Memory B cell (primary cell): Measurements from ENCODE around the gene TFEB.
"Not testable (repeated sequence)": the region's sequence is repeated elsewhere in the genome, so short reads cannot be mapped to it uniquely, and the experiment has no call there.

Experiments
- ATAC-seq: fragments of 150-1000 bp; cut with Tn5 transposase; 2 replicates; pipeline ENCODE4 v1.10.0; 2021; ENCODE audit warnings: low read depth, mild to moderate bottlenecking, moderate library complexity
- DNase-seq, 2 donors: peaks; one replicate each; pipeline ENCODE4 v3.0.0; 2022; ENCODE audit warnings: low spot score in 2 of 2
- H3K27ac Mint-ChIP-seq: one replicate; pipeline ENCODE4 v1.8.0; 2022; ENCODE audit warnings: mild to moderate bottlenecking, moderate library complexity, mixed read lengths
- H3K27me3 Mint-ChIP-seq: one replicate; pipeline ENCODE4 v1.8.0; 2022; ENCODE audit warnings: mixed read lengths
- H3K36me3 Mint-ChIP-seq: one replicate; pipeline ENCODE4 v1.8.0; 2022; ENCODE audit warnings: mild to moderate bottlenecking, mixed read lengths
- H3K4me1 Mint-ChIP-seq: one replicate; pipeline ENCODE4 v1.8.0; 2022; ENCODE audit warnings: mixed read lengths
- H3K4me3 Mint-ChIP-seq: one replicate; pipeline ENCODE4 v1.8.0; 2022; ENCODE audit warnings: mild to moderate bottlenecking, moderate library complexity, mixed read lengths
- H3K9me3 Mint-ChIP-seq: one replicate; pipeline ENCODE4 v1.8.0; 2022; ENCODE audit warnings: mixed read lengths

Gene TFEB

DNA sequence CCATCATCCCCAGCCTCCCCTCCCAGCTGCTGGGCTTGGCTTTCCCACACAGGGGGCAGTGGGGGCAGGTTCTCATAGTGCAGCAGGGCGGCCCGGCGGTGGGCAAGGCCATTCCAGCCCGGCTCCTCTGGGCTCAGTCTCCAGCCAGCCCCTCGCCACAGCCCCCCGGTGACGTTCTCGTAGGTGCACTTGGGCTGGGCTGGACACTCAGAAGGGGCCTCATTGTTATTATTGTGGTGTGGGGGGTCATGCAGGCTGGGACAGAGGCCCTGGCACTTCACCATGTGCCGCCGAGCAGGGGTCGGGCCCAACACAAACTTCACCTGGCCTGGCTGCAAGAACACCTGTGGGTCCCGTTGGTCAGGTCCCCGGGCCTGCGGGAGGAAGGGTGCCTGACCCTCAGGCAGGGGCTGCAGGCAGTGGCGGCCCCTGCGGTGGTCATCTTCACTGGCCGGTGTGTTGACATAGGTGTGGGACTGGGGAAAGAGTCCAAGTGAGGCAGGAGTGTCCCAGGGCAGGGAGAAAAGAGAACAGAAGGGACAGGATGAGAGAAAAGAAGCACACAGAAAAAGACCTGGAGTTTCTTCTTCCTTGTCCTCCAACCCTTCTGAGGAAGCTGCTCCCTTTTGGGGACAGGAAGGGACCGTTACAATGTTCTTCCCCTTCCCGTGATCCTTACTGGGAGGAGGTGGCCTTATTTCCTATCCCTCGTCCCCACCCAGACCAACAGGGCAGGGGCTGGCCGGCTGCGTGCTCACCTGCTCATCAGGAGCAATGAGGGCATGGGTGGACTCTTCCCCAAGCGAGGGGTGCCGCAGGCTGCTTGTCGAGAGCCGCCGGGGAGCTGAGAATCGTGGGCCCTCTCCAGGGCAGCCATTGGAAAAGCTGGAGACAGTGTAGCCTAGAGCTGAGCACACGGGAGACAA lies 35.9 kb upstream of the TFEB start:
- peaks cover 22% of the 10 kb centered on the region for H3K36me3 Mint-ChIP-seq
- no peaks in the 10 kb centered on the region for H3K4me1 Mint-ChIP-seq
- H3K4me3 Mint-ChIP-seq, result no peak overlapping the region
- H3K9me3 Mint-ChIP-seq, result no peaks in the 10 kb centered on the region
- DNase-seq, result no peak
- H3K27me3 Mint-ChIP-seq, result no peaks in the 10 kb centered on the region
- ATAC-seq, result no peak
- H3K27ac Mint-ChIP-seq, result no peak overlapping the region

DNA sequence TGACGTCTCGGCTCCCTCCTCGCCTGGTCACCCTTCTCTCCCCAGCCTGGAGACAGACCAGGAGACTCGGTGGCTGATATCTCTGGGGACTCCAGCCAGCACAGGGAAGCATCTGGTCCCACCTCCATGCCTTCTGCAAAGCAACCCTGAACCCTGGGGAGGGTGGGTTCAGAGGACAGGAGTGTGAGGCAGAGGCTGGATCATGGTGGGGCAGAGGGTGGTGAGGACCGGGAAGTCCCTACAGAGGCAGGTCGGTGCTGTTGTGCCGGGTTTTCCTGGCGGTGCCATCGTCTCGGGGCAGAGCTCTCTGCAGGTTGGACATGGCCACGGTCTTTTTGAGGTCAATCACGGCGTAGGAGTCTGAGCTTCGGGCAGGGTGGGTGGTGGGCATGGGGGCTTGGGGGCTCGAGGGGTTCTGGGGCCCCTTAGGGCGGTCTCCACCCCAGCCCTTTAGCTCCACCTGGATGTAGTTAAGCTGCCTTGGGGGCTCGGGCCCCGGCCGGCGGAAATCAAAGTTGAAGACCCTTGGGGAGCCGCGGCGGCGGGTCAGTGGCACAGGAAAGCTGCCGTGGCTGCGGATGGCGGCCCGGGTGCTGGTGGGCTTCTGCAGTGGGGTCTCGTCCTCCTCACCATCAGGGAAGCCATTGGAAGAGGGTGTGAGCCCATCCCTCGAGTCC lies 35.1 kb upstream of the TFEB start:
- peaks cover 22% of the 10 kb centered on the region for H3K36me3 Mint-ChIP-seq
- no peaks in the 10 kb centered on the region for H3K4me1 Mint-ChIP-seq
- ATAC-seq (no peak), DNase-seq (no peak)
- no peak overlapping the region for H3K4me3 Mint-ChIP-seq
- H3K27ac Mint-ChIP-seq, result no peak overlapping the region
- no peaks in the 10 kb centered on the region for H3K27me3 Mint-ChIP-seq
- no peaks in the 10 kb centered on the region for H3K9me3 Mint-ChIP-seq

DNA sequence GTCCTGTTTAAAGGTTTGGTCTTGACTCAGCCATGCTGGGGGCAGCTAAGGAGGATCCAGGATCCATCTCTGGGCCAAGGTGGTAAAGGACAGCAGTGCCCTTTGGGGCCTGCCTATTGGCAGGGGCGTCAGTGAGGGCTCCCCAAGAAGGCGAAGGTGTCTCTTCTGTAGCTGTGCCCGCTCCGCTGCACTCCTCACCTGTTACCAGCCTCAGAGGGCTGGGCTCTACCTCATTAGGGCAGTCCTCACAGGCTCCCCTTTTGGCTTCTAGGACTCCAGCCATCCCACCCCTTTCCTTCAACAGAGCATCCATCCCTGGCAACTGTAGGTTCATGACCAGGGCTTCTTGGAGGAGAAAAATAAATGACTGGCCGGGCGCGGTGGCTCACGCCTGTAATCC lies 34.0 kb upstream of the TFEB start:
- Mint-ChIP-seq H3K4me1 (no peaks in the 10 kb centered on the region), H3K36me3 (peaks cover 13% of the 10 kb centered on the region), H3K27me3 (no peaks in the 10 kb centered on the region), H3K27ac (no peak overlapping the region), H3K4me3 (no peak overlapping the region), H3K9me3 (no peaks in the 10 kb centered on the region)
- ATAC-seq, result no peak
- no peak for DNase-seq

DNA sequence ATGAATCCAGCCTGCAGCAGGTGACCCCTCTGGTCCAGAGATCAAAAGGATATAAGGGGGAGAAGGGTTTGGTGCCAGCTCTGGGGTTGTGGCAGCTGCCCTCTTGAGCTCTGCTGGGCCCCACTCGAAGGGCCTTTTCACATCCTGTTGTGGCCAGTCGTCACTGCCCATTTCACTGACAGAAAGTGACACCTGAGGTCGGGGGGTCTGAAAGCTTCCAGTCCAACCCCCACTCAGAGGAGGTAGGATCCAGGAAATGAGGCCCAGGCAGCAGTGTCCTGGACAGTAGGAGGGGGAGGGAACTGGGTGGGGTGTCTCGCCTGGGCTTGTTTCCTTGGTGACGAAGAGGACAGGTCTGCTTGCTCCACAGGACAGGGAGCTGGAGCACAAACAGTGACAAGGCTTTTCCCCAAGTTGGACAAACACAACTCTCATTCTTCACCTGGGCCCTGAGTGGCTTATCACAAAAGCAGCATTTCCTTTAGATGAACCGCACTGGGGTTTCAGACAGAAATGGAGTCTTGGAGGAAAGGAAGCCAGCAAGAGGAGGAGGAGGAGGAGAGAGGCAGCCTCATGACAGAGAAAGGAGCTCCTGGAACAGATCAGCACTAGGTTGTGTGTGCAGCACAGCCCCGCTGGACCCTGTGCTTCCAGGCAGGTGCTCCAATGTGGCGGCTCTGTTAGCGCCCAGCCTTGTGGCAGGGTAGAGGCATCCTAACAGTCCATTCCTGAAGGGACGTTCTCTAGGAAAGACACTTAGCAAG lies 33.3 kb upstream of the TFEB start:
- Mint-ChIP-seq H3K4me3 (no peak overlapping the region), H3K9me3 (no peaks in the 10 kb centered on the region), H3K36me3 (peaks cover 10% of the 10 kb centered on the region), H3K27ac (no peak overlapping the region), H3K27me3 (no peaks in the 10 kb centered on the region), H3K4me1 (no peaks in the 10 kb centered on the region)
- DNase-seq (no peak), ATAC-seq (no peak)

DNA sequence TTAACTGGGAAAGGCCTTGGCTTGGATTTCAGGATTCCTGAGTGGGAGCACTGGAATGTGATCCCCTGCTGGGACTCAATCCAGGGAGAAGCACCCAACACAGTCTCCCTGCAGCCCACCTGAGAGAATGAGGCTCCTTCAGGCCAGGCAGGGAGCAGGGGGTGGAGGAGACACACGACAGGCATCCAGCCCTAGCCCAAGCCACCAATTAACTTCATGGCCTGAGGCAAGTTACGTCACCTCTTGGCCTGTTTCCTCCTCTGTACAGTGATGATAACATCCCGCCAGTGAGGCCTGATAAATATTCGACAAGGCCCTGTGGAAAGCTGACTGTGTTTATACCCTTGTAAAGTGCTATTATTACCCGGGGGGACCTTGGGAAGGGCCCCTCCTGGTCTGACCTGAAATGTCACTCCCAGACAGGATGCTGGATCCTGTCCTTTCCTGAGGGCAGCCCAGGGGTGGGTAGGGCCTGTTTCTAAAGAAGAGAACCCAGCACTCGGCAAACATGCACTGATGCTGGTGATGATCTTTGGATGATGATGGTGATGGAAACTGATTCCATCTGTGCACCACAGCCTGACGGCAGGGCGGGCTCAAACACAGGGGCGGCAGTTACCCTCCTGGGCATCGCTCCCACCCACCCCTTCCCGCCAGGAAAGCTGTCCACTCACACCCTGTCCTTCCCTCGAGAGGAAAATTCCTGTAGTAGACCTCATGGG lies 31.9 kb upstream of the TFEB start:
- Mint-ChIP-seq H3K4me3 (no peak overlapping the region), H3K9me3 (no peaks in the 10 kb centered on the region), H3K27me3 (peaks cover 2% of the 10 kb centered on the region), H3K36me3 (peaks cover 6% of the 10 kb centered on the region), H3K4me1 (no peaks in the 10 kb centered on the region), H3K27ac (no peak overlapping the region)
- no peak for DNase-seq
- no peak for ATAC-seq

DNA sequence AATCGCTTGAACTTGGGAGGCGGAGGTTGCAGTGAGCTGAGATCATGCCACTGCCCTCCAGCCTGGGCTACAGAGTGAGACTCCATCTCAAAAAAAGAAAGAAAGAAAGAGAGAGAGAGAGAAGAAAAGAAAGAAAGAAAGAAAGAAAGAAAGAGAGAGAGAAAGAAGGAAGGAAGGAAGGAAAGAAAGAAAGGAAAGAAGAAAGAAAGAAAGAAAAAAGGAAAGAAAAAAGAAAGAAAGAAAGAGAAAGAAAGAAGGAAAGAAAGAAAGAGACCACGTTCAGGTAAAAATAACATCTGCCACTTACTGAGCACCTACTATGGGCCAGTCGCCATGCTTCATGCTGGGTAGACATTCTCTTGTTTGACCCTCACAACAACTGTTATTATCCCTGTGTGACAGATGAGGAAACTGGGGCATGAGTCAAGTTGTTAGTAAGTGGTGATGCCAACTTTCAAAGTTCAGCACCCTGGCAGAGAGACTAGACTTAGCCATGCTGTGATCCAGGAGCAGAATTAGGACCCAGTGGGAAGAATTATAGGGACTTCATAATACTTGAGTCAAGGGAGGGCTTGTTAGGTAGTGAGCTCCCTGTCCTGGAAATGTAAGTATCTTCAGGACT lies 30.7 kb upstream of the TFEB start:
- H3K4me1 Mint-ChIP-seq, H3K4me3 Mint-ChIP-seq, H3K27me3 Mint-ChIP-seq, ATAC-seq, DNase-seq, H3K27ac Mint-ChIP-seq, H3K36me3 Mint-ChIP-seq, H3K9me3 Mint-ChIP-seq: not testable (repeated sequence)

DNA sequence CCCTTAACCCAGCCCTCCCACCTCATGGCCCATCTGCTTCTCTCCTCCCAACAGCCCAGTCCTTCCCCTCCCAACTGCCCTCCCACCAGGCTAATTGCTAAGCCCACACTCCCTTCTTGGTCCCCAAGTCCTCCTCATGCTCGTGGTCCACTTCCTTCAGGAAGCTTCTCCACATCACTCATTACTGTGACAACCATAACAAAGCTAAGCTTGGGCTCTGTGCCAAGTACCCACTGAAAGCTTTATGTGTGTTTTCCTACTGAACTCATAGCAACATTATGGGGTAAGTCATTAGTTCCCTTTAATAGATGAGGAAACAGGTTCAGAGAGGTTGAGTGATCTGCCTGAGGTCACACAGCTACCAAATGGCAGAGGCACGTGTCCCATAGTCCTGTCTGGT lies 28.1 kb upstream of the TFEB start:
- H3K27ac Mint-ChIP-seq, result no peak overlapping the region
- ATAC-seq, result no peak
- H3K4me3 Mint-ChIP-seq, result no peak overlapping the region
- DNase-seq, result no peak
- no peaks in the 10 kb centered on the region for H3K9me3 Mint-ChIP-seq
- peaks cover 4% of the 10 kb centered on the region for H3K27me3 Mint-ChIP-seq
- H3K4me1 Mint-ChIP-seq, result no peaks in the 10 kb centered on the region
- H3K36me3 Mint-ChIP-seq, result no peaks in the 10 kb centered on the region

DNA sequence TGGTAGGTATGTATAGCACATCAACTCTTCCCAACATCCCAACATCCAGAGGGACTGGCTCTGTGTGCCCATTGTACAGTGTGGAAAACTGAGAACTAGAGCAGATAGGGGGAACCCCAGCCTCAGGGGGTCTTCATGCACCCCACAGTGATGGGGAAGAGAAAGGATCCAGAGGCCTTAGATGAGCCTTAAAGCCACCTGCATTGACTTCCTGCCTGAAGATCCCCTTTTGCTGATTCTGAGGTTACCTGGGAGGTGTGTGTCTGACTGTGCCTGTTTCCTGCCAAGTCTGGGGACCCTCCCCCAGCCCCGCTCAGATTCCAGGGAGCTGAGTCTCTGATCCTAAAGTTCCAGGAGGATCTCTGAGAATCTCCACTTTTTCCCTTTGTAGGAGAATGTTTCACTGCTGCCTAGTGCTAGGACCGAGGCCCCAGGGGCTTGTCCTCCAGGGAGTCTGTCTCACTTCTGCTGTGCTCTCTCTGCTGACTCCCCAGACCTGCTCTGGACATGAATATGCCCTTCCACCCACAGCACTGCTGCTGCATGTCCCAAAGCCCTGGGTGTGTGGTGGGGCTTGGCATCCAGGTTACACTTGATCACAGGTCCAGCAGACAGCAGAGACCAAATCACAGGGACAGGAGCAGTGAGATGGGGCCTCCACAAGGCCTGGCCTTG lies 24.6 kb upstream of the TFEB start:
- H3K27me3 Mint-ChIP-seq, result peaks cover 4% of the 10 kb centered on the region
- H3K4me1 Mint-ChIP-seq, result no peaks in the 10 kb centered on the region
- no peak overlapping the region for H3K27ac Mint-ChIP-seq
- DNase-seq (no peak), ATAC-seq (no peak)
- no peaks in the 10 kb centered on the region for H3K36me3 Mint-ChIP-seq
- H3K4me3 Mint-ChIP-seq, result no peak overlapping the region
- H3K9me3 Mint-ChIP-seq, result no peaks in the 10 kb centered on the region

DNA sequence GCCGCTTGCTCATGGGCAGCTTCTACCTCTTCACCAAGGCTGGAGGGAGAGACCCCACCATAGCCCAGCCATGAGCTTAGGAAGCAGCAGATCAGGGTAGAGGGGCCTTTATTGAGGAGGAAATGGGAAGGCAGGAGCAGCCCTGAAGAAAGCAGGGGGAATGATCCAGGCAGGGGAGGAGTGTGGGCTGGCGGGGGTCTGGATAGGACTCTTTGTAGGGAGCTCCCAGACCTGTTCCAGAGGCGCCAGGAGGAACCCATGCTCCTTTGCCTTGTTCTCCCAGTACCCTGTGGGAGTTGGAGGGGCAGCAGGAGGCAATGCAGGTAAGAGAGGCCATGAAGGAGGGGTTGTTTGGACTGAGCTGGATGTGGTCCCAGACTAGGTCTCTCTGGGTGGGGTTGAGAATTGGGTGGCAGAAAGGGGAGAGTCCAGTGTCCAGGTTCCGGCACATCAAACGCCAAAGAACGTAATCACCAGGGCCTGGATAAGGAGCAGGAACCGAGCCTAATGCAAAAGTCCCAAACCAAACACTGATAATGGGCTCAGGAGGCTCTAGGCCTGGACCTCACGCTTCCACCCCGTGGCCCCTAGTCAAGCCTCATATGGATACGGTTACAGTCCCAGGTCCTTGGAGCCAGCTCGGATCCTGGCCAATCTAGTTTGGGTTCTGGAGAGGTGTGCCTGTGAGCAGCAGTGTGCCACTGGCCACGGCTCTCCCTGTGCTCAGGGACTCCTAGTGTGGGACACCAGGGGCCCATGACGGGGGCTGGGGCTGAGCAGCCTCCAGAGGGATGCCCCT lies 23.9 kb upstream of the TFEB start:
- H3K27me3 Mint-ChIP-seq, result peaks cover 7% of the 10 kb centered on the region
- no peak for ATAC-seq
- H3K9me3 Mint-ChIP-seq, result no peaks in the 10 kb centered on the region
- no peak overlapping the region for H3K27ac Mint-ChIP-seq
- H3K36me3 Mint-ChIP-seq, result no peaks in the 10 kb centered on the region
- no peak overlapping the region for H3K4me3 Mint-ChIP-seq
- DNase-seq, result no peak
- no peaks in the 10 kb centered on the region for H3K4me1 Mint-ChIP-seq

DNA sequence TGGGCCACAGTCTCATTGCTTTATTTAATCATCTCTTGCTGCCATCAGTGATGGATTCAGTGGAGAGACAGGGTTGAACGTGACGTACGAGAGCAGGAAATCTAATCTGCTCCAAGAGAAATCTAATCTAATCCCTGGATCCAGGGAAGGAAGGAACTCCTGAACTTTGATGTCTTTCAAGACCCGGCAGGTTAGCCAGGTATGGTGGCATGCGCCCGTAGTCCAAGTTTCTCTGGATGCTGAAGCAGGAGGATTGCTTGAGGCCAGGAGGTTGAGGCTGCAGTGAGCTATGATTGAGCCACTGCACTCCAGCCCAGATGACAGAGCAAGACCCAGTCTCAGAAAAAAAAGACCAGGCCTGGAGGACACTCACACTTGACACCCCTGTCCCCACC lies 23.2 kb upstream of the TFEB start:
- ATAC-seq, result no peak
- H3K27me3 Mint-ChIP-seq, result peaks cover 8% of the 10 kb centered on the region
- H3K36me3 Mint-ChIP-seq, result no peaks in the 10 kb centered on the region
- no peaks in the 10 kb centered on the region for H3K9me3 Mint-ChIP-seq
- no peak overlapping the region for H3K27ac Mint-ChIP-seq
- H3K4me3 Mint-ChIP-seq, result no peak overlapping the region
- H3K4me1 Mint-ChIP-seq, result no peaks in the 10 kb centered on the region
- no peak for DNase-seq

DNA sequence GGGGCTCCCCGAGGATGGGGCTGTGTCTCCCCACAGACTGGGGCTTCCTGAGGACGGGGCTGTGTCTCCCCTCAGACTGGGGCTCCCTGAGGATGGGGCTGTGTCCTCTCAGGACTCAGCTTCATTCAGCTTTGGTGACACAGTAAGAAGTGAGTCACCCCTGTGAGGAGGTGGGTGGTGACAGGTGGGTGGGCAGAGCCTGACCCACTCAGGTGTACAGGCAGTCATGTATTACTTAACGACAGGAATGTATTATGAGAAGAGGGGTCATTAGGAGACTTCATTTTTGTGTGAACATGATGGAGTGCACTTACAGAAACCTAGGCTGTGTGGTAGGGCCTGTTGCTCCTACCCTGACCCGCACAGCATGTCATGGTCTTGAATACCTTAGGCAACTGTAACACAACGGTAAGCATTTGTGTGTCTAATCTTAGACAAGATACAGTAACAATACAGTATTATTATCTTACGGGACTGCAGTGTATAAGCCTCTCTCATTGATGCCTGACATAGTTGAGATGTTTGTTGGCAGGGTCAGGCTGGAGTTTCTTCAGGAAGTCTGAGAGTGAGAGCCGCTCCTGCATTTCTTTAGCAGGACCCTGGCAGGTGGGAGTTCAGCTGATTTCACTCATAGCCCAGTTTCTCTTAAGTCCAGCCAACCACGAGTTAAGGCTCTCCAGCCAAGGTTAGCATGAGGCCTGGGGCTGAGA lies 22.7 kb upstream of the TFEB start:
- Mint-ChIP-seq H3K27me3 (peaks cover 9% of the 10 kb centered on the region), H3K36me3 (no peaks in the 10 kb centered on the region), H3K27ac (no peak overlapping the region), H3K4me1 (no peaks in the 10 kb centered on the region), H3K4me3 (no peak overlapping the region), H3K9me3 (no peaks in the 10 kb centered on the region)
- ATAC-seq, result no peak
- no peak for DNase-seq

DNA sequence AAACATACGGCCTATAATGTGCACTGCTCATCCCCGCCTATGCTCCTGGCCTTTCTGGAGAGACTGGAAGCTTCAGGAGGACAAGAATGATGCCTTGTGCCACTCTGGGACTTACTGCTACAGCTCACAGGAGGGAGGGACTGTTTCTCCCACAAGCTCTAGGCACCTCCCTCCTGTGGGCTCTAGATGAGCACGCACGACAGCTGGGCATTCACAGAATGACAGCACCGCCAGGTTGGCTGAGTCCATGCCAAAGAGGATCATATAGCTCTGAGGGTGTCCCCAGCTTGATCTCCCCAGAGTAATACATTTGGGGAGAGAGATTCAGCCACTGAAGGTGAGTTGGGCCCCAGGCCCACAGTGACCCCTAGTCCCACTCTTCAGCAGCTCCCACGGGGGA lies 21.9 kb upstream of the TFEB start:
- no peak overlapping the region for H3K27ac Mint-ChIP-seq
- H3K4me3 Mint-ChIP-seq, result no peak overlapping the region
- H3K9me3 Mint-ChIP-seq, result no peaks in the 10 kb centered on the region
- DNase-seq (no peak), ATAC-seq (no peak)
- no peaks in the 10 kb centered on the region for H3K36me3 Mint-ChIP-seq
- no peaks in the 10 kb centered on the region for H3K4me1 Mint-ChIP-seq
- peaks cover 9% of the 10 kb centered on the region for H3K27me3 Mint-ChIP-seq
